HG03439 (cell line): Measurements from ENCODE around the gene CST3.
"Not testable (repeated sequence)": the region's sequence is repeated elsewhere in the genome, so short reads cannot be mapped to it uniquely, and the experiment has no call there.

ENCODE experiments used
- ATAC-seq: cut with Tn5 transposase; IDR thresholded peaks from one replicate; pipeline ENCODE4 v1.9.1; 2021; ENCODE audit warnings: mild to moderate bottlenecking, moderate library complexity; ENCODE audit not compliant: unreplicated experiment

CST3 gene

GRCh38 chr20:23662276-23662870, 24.6 kb upstream of the CST3 start:
- no peak for ATAC-seq

- no peak for ATAC-seq
These were observed 23.3 kb upstream of the CST3 start for GRCh38 chr20:23661002-23661429.

- ATAC-seq = no peak
These were observed 22.5 kb upstream of the CST3 start for GRCh38 chr20:23659989-23660837.

- not testable (repeated sequence) for ATAC-seq
These were observed 21.8 kb upstream of the CST3 start for GRCh38 chr20:23659610-23659988.

DNA sequence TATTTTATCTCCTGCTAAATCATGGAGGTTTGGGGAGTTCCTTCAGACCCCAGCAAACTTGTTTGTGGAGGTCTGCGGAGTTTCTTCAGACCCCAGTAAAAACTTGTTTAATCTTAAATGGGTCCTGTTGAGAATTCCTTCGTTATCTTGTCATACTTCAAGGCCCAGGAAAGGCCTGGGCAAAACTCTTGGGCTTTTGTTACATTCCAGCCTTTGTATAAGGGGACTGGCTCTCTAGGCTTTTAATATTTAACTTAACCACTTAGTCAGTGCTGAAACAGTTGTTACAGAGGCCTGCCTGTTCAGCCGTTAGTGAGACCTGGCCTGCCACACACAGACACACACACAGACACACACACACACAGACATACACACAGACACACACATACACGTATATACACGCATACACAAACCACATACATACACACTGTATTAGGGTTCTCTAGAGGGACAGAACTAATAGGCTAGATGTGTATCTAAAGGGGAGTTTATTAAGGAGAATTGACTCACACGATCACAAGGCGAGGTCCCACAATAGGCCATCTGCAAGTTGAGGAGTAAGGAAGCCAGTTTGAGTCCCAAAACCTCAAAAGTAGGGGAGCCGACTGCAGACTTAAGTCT, 21.3 kb upstream of the CST3 start:
- ATAC-seq = no peak

- ATAC-seq = no peak
These were observed 20.6 kb upstream of the CST3 start for GRCh38 chr20:23658336-23658735.

- no peak for ATAC-seq
These were observed 19.4 kb upstream of the CST3 start for GRCh38 chr20:23657202-23657601.

GRCh38 chr20:23656372-23656771, 18.6 kb upstream of the CST3 start:
- no peak for ATAC-seq

- ATAC-seq = no peak
These were observed 17.9 kb upstream of the CST3 start for GRCh38 chr20:23655491-23656211.

DNA sequence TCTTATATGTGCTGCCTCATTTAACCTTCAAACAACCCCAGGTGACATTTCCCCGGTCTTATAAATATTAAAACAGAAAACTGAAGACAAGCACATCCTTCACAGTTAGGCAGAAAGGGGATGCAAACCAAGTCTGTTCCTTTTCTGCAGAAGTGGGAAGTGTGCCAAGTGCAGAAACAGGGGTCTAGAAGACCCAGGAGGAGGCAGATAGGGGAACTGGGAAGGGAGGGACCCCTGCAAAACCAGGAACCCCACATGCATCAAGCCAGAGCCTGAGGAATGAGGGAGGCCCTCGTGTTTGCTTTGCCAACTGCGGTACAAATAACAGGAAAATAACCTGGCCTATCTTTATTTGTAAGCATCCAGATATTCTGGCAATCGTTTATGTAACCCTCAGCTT, 17.0 kb upstream of the CST3 start:
- no peak for ATAC-seq

GRCh38 chr20:23654000-23654399, 16.2 kb upstream of the CST3 start:
- no peak for ATAC-seq

DNA sequence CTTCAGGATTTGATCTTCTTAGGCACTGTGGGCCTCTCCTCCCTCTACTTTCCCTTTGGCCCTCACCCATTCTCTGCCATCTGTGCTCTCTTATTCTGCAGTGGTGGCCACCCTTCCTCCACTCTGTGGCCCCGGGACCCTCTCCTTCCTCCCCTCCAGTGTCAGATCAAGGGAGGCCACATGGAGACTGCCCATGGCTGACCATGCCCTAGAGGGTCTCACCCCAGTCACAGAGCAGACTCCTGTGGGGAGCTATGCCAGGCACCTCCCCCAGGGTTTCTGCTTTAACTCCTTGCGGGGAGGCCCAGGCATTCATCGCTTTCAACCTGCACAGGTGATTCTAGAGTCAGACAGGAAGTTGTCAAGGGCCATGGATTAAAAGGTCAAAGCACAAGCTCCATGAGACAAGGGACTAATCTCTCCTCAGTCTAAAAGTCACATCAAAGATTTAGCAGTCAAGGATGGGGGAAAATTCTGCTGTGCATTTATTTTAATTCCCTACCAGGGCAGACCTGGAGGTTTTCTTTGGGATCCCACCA, 15.7 kb upstream of the CST3 start:
- no peak for ATAC-seq

- no peak for ATAC-seq
These were observed 15.2 kb upstream of the CST3 start for GRCh38 chr20:23652926-23653325.

DNA sequence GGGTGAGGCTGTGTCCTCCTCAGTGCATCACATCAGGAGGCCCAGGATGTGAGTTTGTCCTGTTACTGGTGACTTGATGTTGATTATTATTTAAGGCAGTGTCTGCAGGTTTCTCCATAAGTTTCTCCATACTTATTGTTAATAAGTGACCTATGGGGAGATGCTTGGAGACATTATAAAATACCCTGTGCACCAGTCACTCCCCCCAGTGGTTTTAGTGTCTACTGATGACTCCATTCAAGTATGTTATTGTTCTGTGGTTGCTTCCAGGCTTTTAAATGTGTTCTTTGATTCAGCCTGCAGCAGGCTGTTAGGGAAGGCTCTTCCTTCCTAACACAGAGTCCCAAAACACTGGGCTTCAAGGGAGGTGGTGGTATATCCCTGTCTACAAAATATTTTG, 14.6 kb upstream of the CST3 start:
- ATAC-seq = no peak

- ATAC-seq = no peak
These were observed 13.4 kb upstream of the CST3 start for GRCh38 chr20:23651117-23651516.

GRCh38 chr20:23649830-23650417, 12.2 kb upstream of the CST3 start:
- no peak for ATAC-seq

- ATAC-seq = no peak
These were observed 11.5 kb upstream of the CST3 start for GRCh38 chr20:23649242-23649641.

GRCh38 chr20:23647346-23647745, 9.6 kb upstream of the CST3 start:
- no peak for ATAC-seq

GRCh38 chr20:23646106-23646873, 8.5 kb upstream of the CST3 start:
- ATAC-seq = no peak

GRCh38 chr20:23645575-23645974, 7.8 kb upstream of the CST3 start:
- peak; percentile 50 for ATAC-seq
